Measurements from ENCODE around the gene FGD5. TPM values are rescaled to one million over a fixed set of nuclear protein-coding genes. Genes with fewer than 3 reads are reported as not detected.

The FGD5 gene
- total RNA-seq, 1 donor from 2014 or later = 16.3 TPM

DNA sequence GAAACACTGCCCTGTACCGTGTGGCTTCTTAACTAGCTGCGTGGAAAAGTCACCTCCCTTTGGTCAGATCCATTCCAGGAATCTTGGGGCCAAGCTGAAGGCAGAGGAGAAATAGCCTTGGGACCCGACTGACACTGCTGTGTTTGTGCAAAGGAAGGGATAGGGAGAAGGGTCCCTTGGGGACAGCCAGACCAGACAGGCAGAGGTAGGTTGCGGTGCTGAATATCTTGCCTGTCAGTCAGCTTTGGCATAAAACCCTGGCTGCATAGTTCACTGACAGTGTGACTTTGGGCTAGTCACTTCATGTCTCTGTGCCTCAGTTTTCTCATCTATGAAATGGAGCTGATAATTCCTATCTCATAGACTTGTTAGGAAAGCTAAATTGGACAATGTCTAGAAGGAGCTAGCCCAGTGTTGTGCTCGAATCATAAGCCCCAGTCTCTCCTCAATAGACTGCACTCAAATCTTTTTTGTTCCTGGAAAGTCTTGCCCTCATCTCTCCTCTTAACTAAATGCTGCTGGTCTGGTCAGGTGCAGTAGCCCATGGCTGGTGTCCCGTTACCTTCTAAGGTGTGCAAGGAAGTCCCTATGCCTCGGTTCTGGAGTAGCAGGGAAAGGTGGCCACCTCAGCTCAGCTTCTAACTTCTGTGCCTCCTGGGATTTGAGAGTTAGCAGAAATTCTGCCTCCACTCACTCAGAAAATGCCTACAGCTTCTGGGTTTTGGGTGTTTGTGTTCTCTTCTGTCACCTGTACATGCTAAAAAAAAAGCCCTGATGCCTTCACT is 25.8 kb downstream of the FGD5 start:
- DNase-seq = no peak
- no peak for ATAC-seq
- intact Hi-C loops (cut with micrococcal nuclease) = no loop called here

- ATAC-seq = no peak
- intact Hi-C loops (cut with micrococcal nuclease) = no loop called here
- no peak for DNase-seq
Observed at GRCh38 chr3:14845180-14845579, 26.4 kb downstream of the FGD5 start.

GRCh38 chr3:14845826-14846225 is 27.1 kb downstream of the FGD5 start:
- intact Hi-C loops (cut with micrococcal nuclease) = no loop called here
- DNase-seq (no peak), ATAC-seq (no peak)

DNA sequence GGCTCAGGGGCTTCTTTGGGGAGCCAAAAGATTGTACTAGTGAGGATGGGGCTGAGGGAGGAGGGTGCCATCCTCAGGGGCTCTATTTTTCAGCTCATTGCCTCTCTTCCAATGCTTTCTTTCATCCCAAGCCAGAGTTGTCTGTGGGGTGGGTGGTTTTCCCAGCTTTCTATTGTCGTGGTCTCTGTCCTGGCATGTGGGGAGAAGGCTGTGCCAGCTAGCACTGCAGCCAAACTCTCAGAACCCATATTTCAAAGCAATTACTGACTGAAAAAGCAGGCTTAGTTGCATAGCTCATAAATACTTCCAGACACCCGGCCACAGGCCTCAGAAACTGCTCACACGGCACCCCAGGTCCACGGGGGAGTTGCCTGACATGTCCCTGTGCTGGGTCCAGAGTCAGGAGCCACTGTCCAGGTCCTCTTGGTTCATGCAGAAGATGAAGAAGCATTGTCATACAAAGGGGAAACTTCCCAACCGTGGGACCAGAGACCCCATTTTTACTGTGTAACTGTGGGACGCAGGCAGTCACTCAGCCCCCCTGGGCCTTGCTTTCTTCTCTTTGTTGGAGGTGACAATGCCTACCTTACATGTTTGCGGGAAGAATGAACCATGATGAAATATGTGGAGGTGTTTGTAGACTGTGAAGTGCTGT is 27.6 kb downstream of the FGD5 start:
- no peak for ATAC-seq
- no peak for DNase-seq
- intact Hi-C loops (cut with micrococcal nuclease) = no loop called here

GRCh38 chr3:14847613-14848541 is 29.1 kb downstream of the FGD5 start:
- DNase-seq (peak; percentile 69), ATAC-seq (peak; percentile 72)
- intact Hi-C loops (cut with micrococcal nuclease) = no loop called here

DNA sequence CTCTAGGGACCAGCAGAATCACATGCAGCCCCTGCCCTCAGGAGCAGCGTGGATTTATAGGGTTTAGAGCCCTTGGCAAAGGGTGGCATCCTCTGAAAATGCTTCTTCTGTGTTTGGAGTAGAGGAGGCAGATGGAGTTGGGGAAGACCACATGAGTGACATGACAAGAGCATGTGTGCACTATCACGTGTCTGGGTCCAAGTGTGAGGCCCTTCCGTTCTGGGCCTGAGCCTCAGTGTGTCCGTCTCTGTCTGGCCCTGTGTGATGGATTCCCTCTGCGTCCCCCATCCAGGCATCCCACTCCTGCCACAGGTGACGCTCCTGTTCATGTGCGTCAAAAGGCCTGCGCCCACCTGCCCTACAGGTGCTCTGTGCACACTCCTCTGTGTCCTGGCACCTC is 30.1 kb downstream of the FGD5 start:
- ATAC-seq (no peak), DNase-seq (no peak)
- intact Hi-C loops (cut with micrococcal nuclease) = no loop called here

DNA sequence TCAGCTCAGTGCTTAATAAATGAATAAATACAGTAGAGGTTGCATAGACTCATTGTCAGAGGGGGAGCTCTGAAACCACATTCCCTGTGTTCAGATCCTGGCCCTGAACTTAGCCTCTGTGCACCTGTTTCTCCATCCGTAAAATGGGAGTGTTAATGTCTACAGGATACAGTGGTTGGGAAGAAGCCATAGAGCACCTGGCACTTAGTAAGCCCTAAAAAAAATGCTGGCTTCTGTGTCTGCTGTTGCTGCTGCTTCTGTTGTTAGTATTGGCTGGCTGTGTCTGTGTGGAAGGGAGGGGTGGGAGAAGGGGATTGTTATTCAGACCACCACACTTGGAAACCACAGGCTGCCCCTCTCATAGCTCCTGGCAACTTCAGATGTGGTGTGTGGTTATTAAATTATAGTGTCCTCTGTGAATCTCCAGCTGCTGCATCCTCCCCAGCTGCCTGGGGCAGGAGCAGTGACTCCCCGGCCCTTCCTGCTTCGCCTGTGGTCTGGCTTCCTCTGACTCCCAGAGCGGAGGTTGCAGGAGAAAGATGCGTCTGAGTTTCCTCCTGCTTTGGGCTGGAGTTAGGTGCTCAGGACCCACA is 31.0 kb downstream of the FGD5 start:
- intact Hi-C loops (cut with micrococcal nuclease) = no loop called here
- DNase-seq (peak; percentile 41), ATAC-seq (peak; percentile 9)

- DNase-seq (no peak), ATAC-seq (peak; percentile 42)
- intact Hi-C loops (cut with micrococcal nuclease) = no loop called here
Observed at GRCh38 chr3:14852058-14852594, 33.4 kb downstream of the FGD5 start.

DNA sequence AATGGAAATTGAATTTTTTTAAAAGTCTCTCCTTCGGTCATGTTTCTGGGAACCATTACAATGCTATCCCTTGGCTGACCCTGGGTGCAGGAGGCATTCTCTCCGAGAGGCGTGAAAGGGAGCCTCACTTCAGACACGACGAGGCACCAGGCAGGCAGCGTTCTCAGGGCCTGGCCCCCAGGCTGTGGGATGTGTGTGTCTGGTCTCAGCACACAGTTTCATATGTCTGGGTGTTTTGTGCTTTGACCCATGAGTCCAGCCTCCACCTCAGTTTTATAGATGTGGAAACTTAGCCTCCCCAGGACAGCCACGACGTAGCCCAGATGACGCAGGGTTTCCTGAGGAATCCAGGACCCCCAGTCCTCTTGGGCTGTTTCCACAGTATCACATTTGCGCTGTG is 34.0 kb downstream of the FGD5 start:
- DNase-seq = no peak

GRCh38 chr3:14853271-14853951 is 34.6 kb downstream of the FGD5 start:
- peak; percentile 73 for ATAC-seq
- intact Hi-C loops (cut with micrococcal nuclease) = no loop called here
- DNase-seq = no peak

More for the DNA sequence above, 34.0 kb downstream of the FGD5 start:
- intact Hi-C loops (cut with micrococcal nuclease) = no loop called here
- peak; percentile 45 for ATAC-seq

DNA sequence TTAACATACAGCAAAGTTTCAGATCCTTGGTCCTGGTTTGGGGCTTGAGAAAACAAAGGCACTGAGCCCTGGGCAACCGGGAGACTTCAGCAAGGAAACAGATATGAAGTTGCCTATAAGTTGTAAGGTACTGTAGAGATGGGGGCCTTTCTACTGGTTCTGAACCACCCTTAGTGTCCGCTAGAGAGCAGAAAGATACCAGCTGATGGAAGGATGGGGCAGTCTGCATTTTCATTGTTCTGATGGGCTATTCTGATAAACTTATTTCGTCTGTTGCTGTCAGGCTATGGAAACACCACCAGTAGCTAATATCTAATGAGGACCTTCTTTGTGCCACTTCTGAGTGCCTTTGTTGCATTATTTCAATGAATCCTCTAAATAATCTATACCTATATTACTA is 38.7 kb downstream of the FGD5 start:
- ATAC-seq = no peak
- intact Hi-C loops (cut with micrococcal nuclease) = no loop called here
- no peak for DNase-seq

DNA sequence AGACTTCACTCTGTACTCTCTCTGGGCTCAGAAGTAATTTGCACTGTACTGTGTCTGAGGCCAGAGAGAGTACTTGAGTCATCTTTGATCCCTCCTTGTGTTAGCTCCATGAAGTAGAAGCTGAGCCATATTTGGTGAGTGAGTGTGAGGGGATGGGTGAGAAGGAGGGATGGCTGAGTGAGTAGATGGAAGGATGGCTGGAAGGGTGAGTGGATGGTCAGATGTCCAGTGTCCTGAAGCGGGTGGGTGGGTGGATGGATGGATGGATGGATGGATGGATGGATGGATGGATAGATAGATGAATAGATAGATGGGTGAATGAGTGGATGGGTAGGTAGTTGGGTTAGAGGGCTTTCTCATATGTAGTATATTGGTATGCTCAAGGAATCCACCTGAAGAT is 39.3 kb downstream of the FGD5 start:
- intact Hi-C loops (cut with micrococcal nuclease) = no loop called here
- ATAC-seq (no peak), DNase-seq (no peak)

GRCh38 chr3:14859880-14860279 is 41.1 kb downstream of the FGD5 start:
- DNase-seq (no peak), ATAC-seq (no peak)
- intact Hi-C loops (cut with micrococcal nuclease) = no loop called here

- DNase-seq = no peak
- peak; percentile 79 for ATAC-seq
- intact Hi-C loops (cut with micrococcal nuclease) = no loop called here
Observed at GRCh38 chr3:14861031-14861430, 42.3 kb downstream of the FGD5 start.

GRCh38 chr3:14861446-14862302 is 42.9 kb downstream of the FGD5 start:
- DNase-seq = no peak

DNA sequence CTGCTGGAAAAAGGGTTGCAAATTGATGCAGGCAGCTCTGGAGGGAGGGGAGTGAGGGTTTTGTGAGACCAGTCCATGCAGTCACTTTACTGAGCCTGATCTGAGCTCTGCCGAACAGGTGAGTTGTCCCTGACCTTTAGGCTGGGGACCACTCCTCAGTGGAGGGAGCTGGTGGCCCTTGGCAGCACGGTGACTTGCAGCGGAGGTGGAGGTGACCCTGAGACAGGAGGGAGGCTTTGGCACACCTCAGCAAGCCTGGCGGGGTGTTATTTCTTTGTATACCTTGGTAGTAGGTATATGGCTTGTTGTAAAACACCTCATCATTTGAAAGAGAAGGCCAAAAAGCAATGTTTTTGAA is 43.5 kb downstream of the FGD5 start:
- intact Hi-C loops (cut with micrococcal nuclease) = no loop called here
- DNase-seq (no peak), ATAC-seq (no peak)

More at GRCh38 chr3:14861446-14862302, 42.9 kb downstream of the FGD5 start:
- intact Hi-C loops (cut with micrococcal nuclease) = no loop called here
- peak; percentile 67 for ATAC-seq

- DNase-seq (no peak), ATAC-seq (peak; percentile 46)
- intact Hi-C loops (cut with micrococcal nuclease) = no loop called here
Observed at GRCh38 chr3:14862661-14863230, 44.0 kb downstream of the FGD5 start.
